GM12865 (cell line): ENCODE measurements around the gene SLC15A3.

Experiments used
- DNase-seq: peaks from one replicate; pipeline ENCODE4 v3.0.0; 2010; ENCODE audit warnings: low read depth
- H3K4me3 ChIP-seq: 2 replicates; pipeline ENCODE4 v1.5.1; 2011; ENCODE audit warnings: mild to moderate bottlenecking, low read depth, low read length, control low read depth
- TF ChIP-seq, protein P1 (sequence below): IDR thresholded peaks from 2 replicates; pipeline ENCODE4 v1.5.1; 2011; ENCODE audit warnings: low read length, control low read depth, low read depth, inconsistent platforms; ENCODE audit not compliant: insufficient read depth; ENCODE audit errors: missing control alignments

Gene SLC15A3

DNA sequence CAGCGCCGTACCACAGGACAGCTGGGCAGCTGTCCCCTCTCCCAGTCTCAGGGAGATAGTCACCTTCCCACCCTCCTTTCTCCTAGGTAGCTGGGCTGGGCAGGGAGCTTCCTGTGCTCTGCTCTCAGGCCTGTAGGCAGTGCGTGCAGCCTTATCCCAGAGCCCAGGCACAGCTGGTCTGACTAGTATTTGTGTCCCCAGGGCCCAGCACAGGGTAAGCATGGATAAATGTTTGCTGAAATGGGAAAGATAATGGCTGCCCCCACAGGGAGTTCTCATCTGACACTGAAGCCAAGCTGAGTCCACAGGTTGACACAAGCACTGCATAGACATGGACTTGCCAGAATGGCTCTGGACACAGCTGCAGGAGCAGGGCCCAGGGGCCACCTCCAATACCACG lies 9.8 kb downstream of the SLC15A3 start:
- no peak overlapping the region for H3K4me3 ChIP-seq
- TF ChIP-seq, protein P1, sequence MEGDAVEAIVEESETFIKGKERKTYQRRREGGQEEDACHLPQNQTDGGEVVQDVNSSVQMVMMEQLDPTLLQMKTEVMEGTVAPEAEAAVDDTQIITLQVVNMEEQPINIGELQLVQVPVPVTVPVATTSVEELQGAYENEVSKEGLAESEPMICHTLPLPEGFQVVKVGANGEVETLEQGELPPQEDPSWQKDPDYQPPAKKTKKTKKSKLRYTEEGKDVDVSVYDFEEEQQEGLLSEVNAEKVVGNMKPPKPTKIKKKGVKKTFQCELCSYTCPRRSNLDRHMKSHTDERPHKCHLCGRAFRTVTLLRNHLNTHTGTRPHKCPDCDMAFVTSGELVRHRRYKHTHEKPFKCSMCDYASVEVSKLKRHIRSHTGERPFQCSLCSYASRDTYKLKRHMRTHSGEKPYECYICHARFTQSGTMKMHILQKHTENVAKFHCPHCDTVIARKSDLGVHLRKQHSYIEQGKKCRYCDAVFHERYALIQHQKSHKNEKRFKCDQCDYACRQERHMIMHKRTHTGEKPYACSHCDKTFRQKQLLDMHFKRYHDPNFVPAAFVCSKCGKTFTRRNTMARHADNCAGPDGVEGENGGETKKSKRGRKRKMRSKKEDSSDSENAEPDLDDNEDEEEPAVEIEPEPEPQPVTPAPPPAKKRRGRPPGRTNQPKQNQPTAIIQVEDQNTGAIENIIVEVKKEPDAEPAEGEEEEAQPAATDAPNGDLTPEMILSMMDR, result no peak
- DNase-seq, result no peak

DNA sequence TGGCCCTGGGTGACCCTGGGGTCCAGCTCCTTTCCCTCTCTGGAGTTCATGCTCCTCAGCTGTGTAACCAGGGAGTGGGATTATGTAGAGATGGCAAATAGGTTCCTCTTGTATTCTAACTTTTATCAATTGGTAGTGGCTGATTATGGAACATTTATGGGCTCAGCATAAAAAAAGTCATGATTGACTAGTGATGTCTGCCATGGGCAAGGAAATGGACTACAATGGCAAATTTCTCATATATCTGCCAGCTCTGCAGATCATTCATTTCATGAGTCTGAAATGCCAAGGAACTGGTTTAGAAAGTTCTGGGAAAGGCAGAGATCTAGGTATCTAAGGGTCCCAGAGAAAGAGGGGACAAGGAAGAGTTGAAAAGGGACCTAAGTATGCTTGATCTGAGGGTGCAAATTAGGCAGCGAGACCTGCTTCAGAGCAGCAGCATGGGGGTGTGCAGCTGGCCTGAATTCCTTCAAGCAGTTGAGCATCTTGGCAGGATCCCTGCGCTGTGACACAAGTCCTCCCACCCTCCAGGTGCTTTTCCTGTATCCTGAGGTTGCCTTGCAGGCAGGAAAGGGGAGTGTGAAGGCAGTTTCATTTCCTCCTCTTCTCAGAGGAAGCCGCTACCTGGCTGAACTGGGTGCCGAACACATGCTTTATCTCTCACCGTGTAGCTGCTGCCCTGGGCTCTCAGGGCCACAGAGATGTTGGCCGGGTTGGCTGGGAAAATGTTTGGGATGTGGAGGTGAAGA lies 10.4 kb downstream of the SLC15A3 start:
- TF ChIP-seq, protein P1, result no peak
- H3K4me3 ChIP-seq, result no peak overlapping the region
- no peak for DNase-seq

DNA sequence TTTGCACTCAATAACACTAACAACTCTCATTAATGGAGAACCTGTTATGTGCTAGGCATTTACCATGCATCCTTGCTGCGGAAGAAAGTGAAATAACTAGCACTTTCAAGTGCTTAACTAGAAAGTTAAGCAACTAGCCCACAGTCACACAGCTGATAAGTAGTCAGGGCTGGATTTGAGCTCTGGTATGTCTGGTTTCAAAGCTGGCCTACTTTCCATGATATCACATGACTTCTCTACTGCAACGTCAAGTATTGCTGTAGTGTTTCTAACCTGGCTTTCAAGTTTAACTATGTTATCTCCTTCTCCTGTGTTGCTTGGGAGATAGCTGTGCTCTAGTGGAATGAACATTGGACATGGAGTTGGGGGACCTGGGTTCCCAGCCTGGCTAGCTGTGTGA lies 12.1 kb downstream of the SLC15A3 start:
- no peak overlapping the region for H3K4me3 ChIP-seq
- TF ChIP-seq, protein P1, result no peak
- DNase-seq, result no peak

DNA sequence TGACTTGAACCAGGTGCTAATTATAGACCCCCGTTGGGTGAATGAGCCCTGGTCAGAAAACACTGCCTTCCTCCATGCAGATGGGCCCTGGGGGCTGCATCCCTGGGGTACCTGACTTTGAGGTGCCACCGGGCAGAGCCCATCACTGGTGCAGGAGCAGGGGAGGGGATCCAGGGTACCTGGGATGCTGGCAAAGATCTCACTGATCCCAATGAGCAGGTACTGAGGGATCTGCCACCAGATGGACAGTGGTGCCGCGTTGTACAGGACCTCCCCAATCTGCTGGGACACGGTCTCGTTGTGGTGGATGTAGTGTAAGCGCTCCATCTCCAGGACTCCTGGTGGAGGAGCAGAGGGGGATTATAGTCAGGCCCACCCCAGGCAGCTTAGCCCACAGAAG lies 12.7 kb downstream of the SLC15A3 start:
- TF ChIP-seq, protein P1, result no peak
- DNase-seq, result no peak
- no peak overlapping the region for H3K4me3 ChIP-seq

DNA sequence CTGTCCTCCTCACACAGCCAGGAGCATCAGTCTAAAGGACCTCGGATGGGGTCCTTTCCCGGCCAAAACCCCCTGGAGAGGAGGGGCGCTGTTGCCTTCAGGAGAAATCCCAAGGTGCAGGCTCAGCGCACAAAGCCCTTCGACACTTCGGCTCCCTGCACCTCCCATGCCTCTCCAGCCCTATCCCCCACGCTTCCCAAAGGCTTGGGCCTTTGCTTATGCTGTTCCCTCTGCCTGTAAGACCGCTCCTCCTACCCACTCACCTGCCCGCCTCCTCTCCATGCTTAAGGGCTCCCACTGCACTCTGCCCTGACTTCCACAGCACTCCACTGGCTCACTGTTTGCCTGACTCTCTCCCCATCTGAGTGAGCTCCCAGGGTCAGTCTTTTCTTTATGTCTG lies 13.5 kb downstream of the SLC15A3 start:
- no peak for DNase-seq
- no peak overlapping the region for H3K4me3 ChIP-seq
- TF ChIP-seq, protein P1, result no peak

DNA sequence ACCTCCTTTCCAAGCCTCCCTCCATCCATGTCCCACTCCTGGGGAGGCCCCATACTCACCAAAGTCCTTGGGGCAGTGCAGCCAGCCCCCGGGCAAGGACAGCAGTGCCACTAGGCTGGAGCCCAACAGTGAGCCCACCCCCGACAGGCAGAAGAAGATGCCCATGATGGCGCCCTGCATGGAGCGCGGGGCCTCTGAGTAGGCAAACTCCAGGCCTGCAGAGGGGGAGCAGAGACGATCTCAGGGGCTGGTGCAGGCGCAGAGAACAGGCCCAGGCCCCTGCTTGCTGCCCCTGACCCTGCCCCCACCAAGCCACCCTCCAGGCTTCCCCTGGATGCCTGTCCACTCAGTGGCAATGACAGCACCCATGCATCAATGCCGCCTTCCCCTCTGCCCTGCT lies 14.2 kb downstream of the SLC15A3 start:
- DNase-seq, result no peak
- H3K4me3 ChIP-seq, result no peak overlapping the region
- TF ChIP-seq, protein P1, result no peak

DNA sequence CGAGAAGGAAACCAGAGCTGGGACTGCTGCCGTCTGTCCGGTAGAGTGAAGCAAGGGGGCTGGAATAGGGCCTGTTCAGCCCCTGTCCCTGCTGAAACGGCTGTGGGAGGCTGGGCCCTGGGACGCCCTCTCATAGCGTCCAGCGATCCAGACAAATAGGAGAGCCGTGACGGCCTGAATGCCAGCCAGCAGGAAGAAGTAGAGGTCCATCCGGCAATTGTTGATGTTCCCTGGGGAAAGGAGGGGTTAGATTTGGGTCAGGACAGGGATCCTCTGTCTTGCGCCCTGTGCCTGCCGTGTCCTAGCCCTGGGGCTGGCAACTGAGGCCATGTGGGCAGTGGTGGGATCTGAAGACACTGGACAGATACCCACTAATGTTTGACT lies 14.8 kb downstream of the SLC15A3 start:
- no peak for DNase-seq
- TF ChIP-seq, protein P1, result no peak
- H3K4me3 ChIP-seq, result no peak overlapping the region
